GM18498 (cell line): ENCODE results near the gene COX6A1.
A peak's percentile ranks its signal among the peaks of the same experiment; 100 is the strongest.
"Not testable (repeated sequence)": the region's sequence is repeated elsewhere in the genome, so short reads cannot be mapped to it uniquely, and the experiment has no call there.

Source experiments
- ATAC-seq: cut with Tn5 transposase; IDR thresholded peaks from one replicate; pipeline ENCODE4 v1.9.1; 2021; ENCODE audit warnings: mild to moderate bottlenecking, moderate library complexity; ENCODE audit not compliant: unreplicated experiment

COX6A1 gene

GRCh38 chr12:120466560-120467315 lies 28.8 kb downstream of the COX6A1 start:
- ATAC-seq = no peak

- ATAC-seq = no peak
Measured at GRCh38 chr12:120467439-120467838, 29.5 kb downstream of the COX6A1 start.

GRCh38 chr12:120468325-120468820 lies 30.5 kb downstream of the COX6A1 start:
- peak; percentile 15 for ATAC-seq

- peak; percentile 26 for ATAC-seq
Measured at GRCh38 chr12:120468821-120469449, 31.0 kb downstream of the COX6A1 start.

- ATAC-seq = peak; percentile 90
Measured at GRCh38 chr12:120469450-120470149, 31.7 kb downstream of the COX6A1 start, which contains the start of gene SRSF9. Gene SRSF9 (minus strand): TSS chr12:120469748. CDS start chr12:120469609, 139 bp downstream.

GRCh38 chr12:120470150-120470784 lies 32.4 kb downstream of the COX6A1 start:
- peak; percentile 21 for ATAC-seq

- no peak for ATAC-seq
Measured at GRCh38 chr12:120472521-120472920, 34.6 kb downstream of the COX6A1 start.

GRCh38 chr12:120473807-120474615 lies 36.1 kb downstream of the COX6A1 start:
- no peak for ATAC-seq

- no peak for ATAC-seq
Measured at GRCh38 chr12:120474616-120474960, 36.7 kb downstream of the COX6A1 start.

- ATAC-seq = no peak
Measured at GRCh38 chr12:120475643-120476042, 37.7 kb downstream of the COX6A1 start.

GRCh38 chr12:120479458-120479857 lies 41.5 kb downstream of the COX6A1 start:
- no peak for ATAC-seq

- no peak for ATAC-seq
Measured at GRCh38 chr12:120480211-120480610, 42.3 kb downstream of the COX6A1 start.

GRCh38 chr12:120481022-120481767 lies 43.3 kb downstream of the COX6A1 start:
- no peak for ATAC-seq

- no peak for ATAC-seq
Measured at GRCh38 chr12:120483621-120484020, 45.7 kb downstream of the COX6A1 start.

- ATAC-seq = no peak
Measured at GRCh38 chr12:120485961-120486881, 48.3 kb downstream of the COX6A1 start.

- not testable (repeated sequence) for ATAC-seq
Measured at GRCh38 chr12:120487552-120487951, 49.6 kb downstream of the COX6A1 start.

- no peak for ATAC-seq
Measured at GRCh38 chr12:120488057-120488640, 50.2 kb downstream of the COX6A1 start.

GRCh38 chr12:120489018-120489417 lies 51.1 kb downstream of the COX6A1 start:
- ATAC-seq = no peak
